ENCODE data around the gene RPS18. TPM values are rescaled to one million over a fixed set of nuclear protein-coding genes. Genes with fewer than 3 reads are reported as not detected.

The RPS18 gene
- total RNA-seq, 1 experiment from 2014 or later = 2,019 TPM

GRCh38 chr6:33289784-33290315 is 18.0 kb downstream of the RPS18 start:
- DNase-seq (ENCODE audit: low spot score) = no peak

GRCh38 chr6:33290459-33290858 is 18.6 kb downstream of the RPS18 start:
- no peak for DNase-seq (ENCODE audit: low spot score)

GRCh38 chr6:33292996-33293682 is 21.3 kb downstream of the RPS18 start:
- DNase-seq (ENCODE audit: low spot score) = no peak

GRCh38 chr6:33294086-33294823 is 22.4 kb downstream of the RPS18 start:
- no peak for DNase-seq (ENCODE audit: low spot score)

GRCh38 chr6:33295621-33296369 is 23.9 kb downstream of the RPS18 start:
- DNase-seq (ENCODE audit: low spot score) = no peak

GRCh38 chr6:33296797-33297405 is 25.0 kb downstream of the RPS18 start:
- DNase-seq (ENCODE audit: low spot score) = no peak

GRCh38 chr6:33297406-33297955 is 25.6 kb downstream of the RPS18 start:
- DNase-seq (ENCODE audit: low spot score) = no peak

GRCh38 chr6:33297956-33298772 is 26.3 kb downstream of the RPS18 start:
- peak; percentile 76 for DNase-seq (ENCODE audit: low spot score)

GRCh38 chr6:33298773-33299236 is 26.9 kb downstream of the RPS18 start, which contains the start of gene RGL2:
Gene RGL2, minus strand, starts transcription at chr6:33298942. Its CDS starts 332 bp downstream, at chr6:33298610.
- peak; percentile 29 for DNase-seq (ENCODE audit: low spot score)

- DNase-seq (ENCODE audit: low spot score) = peak; percentile 86
These were observed 27.5 kb downstream of the RPS18 start for GRCh38 chr6:33299237-33299944.

GRCh38 chr6:33301877-33302276 is 30.0 kb downstream of the RPS18 start:
- no peak for DNase-seq (ENCODE audit: low spot score)

GRCh38 chr6:33304216-33304615 is 32.3 kb downstream of the RPS18 start:
- DNase-seq (ENCODE audit: low spot score) = no peak

GRCh38 chr6:33305052-33305451 is 33.2 kb downstream of the RPS18 start:
- no peak for DNase-seq (ENCODE audit: low spot score)

GRCh38 chr6:33306356-33306755 is 34.5 kb downstream of the RPS18 start:
- no peak for DNase-seq (ENCODE audit: low spot score)

GRCh38 chr6:33312361-33313104 is 40.7 kb downstream of the RPS18 start:
- peak; percentile 86 for DNase-seq (ENCODE audit: low spot score)

- DNase-seq (ENCODE audit: low spot score) = no peak
These were observed 41.3 kb downstream of the RPS18 start for GRCh38 chr6:33313105-33313708.

GRCh38 chr6:33313709-33314514 is 42.0 kb downstream of the RPS18 start, which contains the start of gene TAPBP:
Gene TAPBP, minus strand, starts transcription at chr6:33314078. Its CDS starts 37 bp downstream, at chr6:33314041.
- peak; percentile 70 for DNase-seq (ENCODE audit: low spot score)

- DNase-seq (ENCODE audit: low spot score) = peak; percentile 64
These were observed 42.7 kb downstream of the RPS18 start for GRCh38 chr6:33314515-33314942.

Data from A172 (cell line).